Kidney (tissue), 14 donors: ENCODE data around the gene COX6A2. TPM values are rescaled to one million over a fixed set of nuclear protein-coding genes. Genes with fewer than 3 reads are reported as not detected.

Experiments used
- DNase-seq, 5 donors: peaks; one replicate each; pipeline ENCODE4 v3.0.0-alpha.2; 2013 to 2020
- FAIRE-seq: peaks from 2 replicates; lab custom pipeline; 2012; peaks lifted over from hg19 to GRCh38; lab: Jason Lieb, UNC
- H3K27ac ChIP-seq, 2 donors: one replicate each; pipeline ENCODE4 v1.7.0; 2013; ENCODE audit warnings: low read depth in 2 of 2, low read length in 2 of 2, inconsistent platforms in 1 of 2
- H3K27me3 ChIP-seq: one replicate; pipeline ENCODE4 v1.7.1; 2013; ENCODE audit warnings: low read length, inconsistent platforms; ENCODE audit not compliant: control insufficient read depth, insufficient read depth
- H3K36me3 ChIP-seq, 3 donors: one replicate each; pipeline versions ENCODE4 v1.7.0 to v1.7.1; 2013; ENCODE audit warnings: low read length in 3 of 3, control low read depth in 1 of 3, inconsistent platforms in 1 of 3; ENCODE audit not compliant: insufficient read depth in 3 of 3, control insufficient read depth in 2 of 3
- H3K4me1 ChIP-seq, 3 donors: one replicate each; pipeline versions ENCODE4 v1.7.0 to v1.7.1; 2013; ENCODE audit warnings: low read length in 3 of 3, inconsistent platforms in 1 of 3, low read depth in 1 of 3; ENCODE audit not compliant: control insufficient read depth in 2 of 3, insufficient read depth in 2 of 3
- H3K4me3 ChIP-seq, 3 donors: one replicate each; pipeline versions ENCODE4 v1.7.0 to v1.8.1; 2013; ENCODE audit warnings: low read length in 3 of 3, control low read depth in 1 of 3, inconsistent platforms in 1 of 3
- H3K9ac ChIP-seq, 3 donors: one replicate each; pipeline versions ENCODE4 v1.7.0 to v1.7.1; 2013; ENCODE audit warnings: low read length in 3 of 3, control low read depth in 1 of 3, inconsistent platforms in 1 of 3
- H3K9me3 ChIP-seq, 3 donors: one replicate each; pipeline versions ENCODE4 v1.7.0 to v1.7.1; 2013; ENCODE audit warnings: low read length in 3 of 3, control low read depth in 1 of 3, inconsistent platforms in 1 of 3; ENCODE audit not compliant: control insufficient read depth in 2 of 3, insufficient read depth in 1 of 3
- CTCF ChIP-seq: IDR thresholded peaks from 3 replicates; pipeline ENCODE4 v1.5.1; 2012; ENCODE audit warnings: mild to moderate bottlenecking, moderate library complexity, borderline replicate concordance; ENCODE audit not compliant: insufficient read depth; ENCODE audit errors: extremely low read depth
- intact Hi-C: fragments of 100-400 bp; cut with DNase I; formaldehyde crosslinking; loops from one replicate; pipeline ENCODE4 v1.11.1; 2022
- polyA plus RNA-seq: library from polyadenylated mRNA; stranded (reverse); fragments of 350-450 nt; fragmentation: Illumina TruSeq; extraction: RNeasy Lipid Tissue Mini Kit (QIAGEN cat#74804); gene quantifications from one replicate; pipeline ENCODE4 v1.2.3, GENCODE V29; 2014; ENCODE audit warnings: low read depth, low replicate concordance; ENCODE audit not compliant: insufficient read depth
- total RNA-seq: library from RNA; stranded (reverse); fragmentation: NEBNext Ultra II Directional; extraction: Animal tissue kit (Norgen Biotek cat#: 25700); gene quantifications from one replicate; pipeline ENCODE4 v1.2.1, GENCODE V29; 2021
- donor health status: control.
- donor health status: control.
- donor health status: control.
- donor health status: control.
- donor health status: control.
- donor health status: DM: yes; HTN: yes; CAD: no.
- donor health status: Normal renal cell carcinoma (clear cell type).

Gene COX6A2
- total and polyA plus RNA-seq, 2 donors from 2014 or later: 5.5 TPM; not detected in 1

GRCh38 chr16:31473264-31473984 is 45.3 kb upstream of the COX6A2 start:
- Histone ChIP-seq H3K9me3 (no peaks in the 10 kb centered on the region), H3K4me1 (peaks cover 0 to 9% (median 0%) of the 10 kb centered on the region in 3 donors), H3K4me3 (peak overlapping the region in 1 of 3 donors; percentile 69), H3K9ac (no peak overlapping the region), H3K27ac (no peak overlapping the region), H3K27me3 (no peaks in the 10 kb centered on the region), H3K36me3 (peaks cover 0 to 4% (median 0%) of the 10 kb centered on the region in 3 donors)
- DNase-seq (peak in 2 of 5 donors; percentile 61 to 69), FAIRE-seq (no peak)
- no peak for TF ChIP-seq CTCF
- intact Hi-C loops: no loop called here

GRCh38 chr16:31472709-31473203 is 44.6 kb upstream of the COX6A2 start:
- H3K4me3 ChIP-seq: peak overlapping the region; percentile 56 to 69 (median 61)
- H3K27ac ChIP-seq: peak overlapping the region; percentile 86 to 93
- FAIRE-seq: no peak
- intact Hi-C loops: no loop called here
- peak; percentile 74 to 97 (median 89) for DNase-seq
- no peaks in the 10 kb centered on the region for H3K27me3 ChIP-seq
- TF ChIP-seq CTCF: peak; percentile 49
- H3K9me3 ChIP-seq: no peaks in the 10 kb centered on the region
- H3K36me3 ChIP-seq: peaks cover 0 to 4% (median 0%) of the 10 kb centered on the region in 3 donors
- H3K9ac ChIP-seq: peak overlapping the region; percentile 6 to 65 (median 55)
- H3K4me1 ChIP-seq: peaks cover 0 to 6% (median 0%) of the 10 kb centered on the region in 3 donors

- no peaks in the 10 kb centered on the region for H3K9me3 ChIP-seq
- intact Hi-C loops: no loop called here
- FAIRE-seq (no peak), DNase-seq (peak; percentile 54 to 90 (median 81))
- peak within 1 kb of the TSS; percentile 86 to 93 for H3K27ac ChIP-seq
- H3K4me1 ChIP-seq: peaks cover 0 to 8% (median 0%) of the 10 kb centered on the region in 3 donors
- H3K27me3 ChIP-seq: no peaks in the 10 kb centered on the region
- H3K36me3 ChIP-seq: peaks cover 0 to 7% (median 0%) of the 10 kb centered on the region in 3 donors
- no peak for TF ChIP-seq CTCF
- H3K4me3 ChIP-seq: peak within 1 kb of the TSS; percentile 61 to 69 (median 62)
- peak within 1 kb of the TSS; percentile 6 to 65 (median 59) for H3K9ac ChIP-seq
These were observed 43.9 kb upstream of the COX6A2 start, which contains the start of gene TGFB1I1 for GRCh38 chr16:31471875-31472708. TGFB1I1 (plus strand) TSS chr16:31472152; CDS start chr16:31472189, 37 bp downstream.
